Fibroblast of gingiva (primary cell): ENCODE data around the gene NTM.

Source experiments
- DNase-seq: peaks from one replicate; pipeline ENCODE4 v3.0.0-alpha.2; 2011; ENCODE audit warnings: low read depth

NTM gene

DNA sequence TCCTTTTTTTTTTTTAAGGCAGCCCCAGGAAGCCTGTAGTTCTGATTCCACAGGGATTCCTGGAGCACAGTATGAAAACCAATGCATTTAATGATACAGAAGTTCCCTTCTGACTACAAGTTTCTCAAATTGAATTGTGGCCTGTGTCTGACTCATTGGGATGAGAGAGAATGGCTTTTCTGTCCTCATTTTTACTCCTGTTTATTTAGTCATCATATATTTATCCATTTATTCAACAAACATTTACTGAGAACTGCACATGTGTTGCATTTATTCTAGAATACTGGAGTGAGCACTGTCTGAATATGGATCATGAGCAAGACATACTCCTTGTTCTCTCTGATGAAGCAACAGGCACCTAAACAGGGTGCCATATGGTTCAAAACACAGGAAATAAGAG lies 231.2 kb downstream of the NTM start:
- no peak for DNase-seq

DNA sequence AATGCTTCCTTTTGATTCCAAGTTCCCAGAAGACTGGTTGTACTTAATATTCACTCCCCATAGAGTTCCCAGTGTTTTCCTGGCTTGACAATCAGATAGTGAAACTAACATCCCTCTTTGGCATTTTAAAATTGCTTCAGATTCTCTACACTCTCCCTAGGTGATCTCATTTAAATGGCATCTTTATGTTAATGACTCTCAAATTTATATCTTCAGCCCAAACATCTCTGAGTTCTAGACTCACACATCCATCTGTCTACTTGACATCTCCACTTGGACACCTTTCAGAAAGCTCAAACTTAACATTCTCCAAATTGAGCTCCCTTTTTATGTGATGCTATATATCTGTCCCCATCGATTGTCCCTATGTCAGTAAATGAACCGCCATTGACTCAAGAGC lies 232.0 kb downstream of the NTM start:
- DNase-seq = no peak

DNA sequence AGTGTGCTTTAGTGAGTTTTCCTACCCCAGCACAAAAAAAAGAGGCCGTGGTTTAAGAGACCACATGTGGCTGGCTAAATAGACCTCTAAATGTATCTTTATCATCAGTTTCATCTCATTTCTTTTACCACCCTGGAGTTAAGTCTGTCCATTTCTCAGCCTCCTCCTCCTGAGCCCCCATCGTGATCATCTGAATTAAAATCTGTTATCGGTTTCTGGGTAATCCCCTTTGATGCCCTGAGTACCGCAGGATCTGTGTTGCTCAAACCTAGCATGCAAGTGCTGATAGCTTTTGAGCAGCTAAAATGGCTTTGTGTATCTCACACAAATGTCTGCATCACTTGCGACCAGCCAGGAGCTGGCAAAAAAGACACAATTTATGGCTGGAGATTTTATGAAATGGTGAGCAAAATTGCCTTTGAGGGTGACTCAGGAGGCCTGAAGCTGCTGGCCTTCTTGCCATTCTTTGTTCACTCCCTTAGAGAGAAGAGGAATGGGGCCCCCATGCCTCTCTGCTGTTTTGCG lies 236.5 kb downstream of the NTM start:
- no peak for DNase-seq

DNA sequence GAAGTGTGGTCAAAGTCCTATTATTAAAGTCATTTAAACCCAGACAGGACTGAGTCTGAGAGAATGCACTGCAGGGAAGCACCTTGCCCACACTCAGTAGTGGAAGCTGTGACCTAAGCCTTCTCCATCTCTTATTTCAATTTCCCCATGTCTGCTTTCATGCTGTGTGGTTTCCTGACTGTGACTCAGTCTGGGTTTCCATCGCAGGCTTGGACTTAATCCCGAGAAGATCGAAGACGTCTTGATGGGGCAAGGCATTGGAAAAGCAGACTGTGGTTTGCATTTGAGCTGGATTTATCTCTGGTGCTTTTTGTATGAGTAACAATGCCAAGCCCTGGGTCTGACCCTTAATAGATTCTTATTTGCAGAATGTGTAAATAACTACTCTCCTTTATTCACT lies 238.9 kb downstream of the NTM start:
- DNase-seq = no peak

DNA sequence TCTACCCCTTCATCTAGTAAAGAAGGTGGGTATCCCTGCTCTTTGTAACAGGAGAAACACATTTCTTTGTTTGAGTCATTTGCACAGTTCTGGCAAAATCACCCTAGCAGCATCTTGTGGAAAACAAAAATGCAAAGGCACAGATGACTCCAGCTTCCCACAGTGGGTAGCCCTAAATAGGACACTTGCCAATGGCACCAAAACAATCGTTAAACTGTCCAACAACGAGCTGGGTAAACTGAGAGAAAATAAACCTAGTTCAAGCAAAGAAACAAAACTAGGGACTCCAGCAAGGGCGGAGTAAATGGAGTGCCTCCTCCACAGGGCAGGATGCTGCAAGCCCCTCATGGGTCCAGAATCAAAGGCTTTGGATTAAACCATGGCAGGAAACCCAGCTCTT lies 239.5 kb downstream of the NTM start:
- DNase-seq = no peak

DNA sequence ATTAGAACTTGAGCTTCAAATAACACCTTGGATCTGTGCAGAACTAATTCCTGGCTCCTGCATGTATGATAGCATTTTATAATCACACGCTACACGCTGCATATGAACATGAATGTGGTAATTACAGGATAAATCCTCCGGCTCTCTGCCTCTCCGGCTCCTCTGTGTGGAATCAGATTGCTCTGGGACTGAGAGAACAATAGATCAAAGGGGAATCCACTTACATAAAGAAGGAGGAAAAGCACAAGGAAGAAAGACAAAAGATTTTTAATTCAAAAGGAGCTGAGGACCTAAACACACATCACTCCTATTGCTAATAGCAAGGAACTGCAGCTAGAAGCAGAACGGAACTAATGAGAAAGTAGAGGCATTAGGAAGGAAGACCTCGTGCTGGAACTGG lies 240.9 kb downstream of the NTM start:
- DNase-seq = no peak

DNA sequence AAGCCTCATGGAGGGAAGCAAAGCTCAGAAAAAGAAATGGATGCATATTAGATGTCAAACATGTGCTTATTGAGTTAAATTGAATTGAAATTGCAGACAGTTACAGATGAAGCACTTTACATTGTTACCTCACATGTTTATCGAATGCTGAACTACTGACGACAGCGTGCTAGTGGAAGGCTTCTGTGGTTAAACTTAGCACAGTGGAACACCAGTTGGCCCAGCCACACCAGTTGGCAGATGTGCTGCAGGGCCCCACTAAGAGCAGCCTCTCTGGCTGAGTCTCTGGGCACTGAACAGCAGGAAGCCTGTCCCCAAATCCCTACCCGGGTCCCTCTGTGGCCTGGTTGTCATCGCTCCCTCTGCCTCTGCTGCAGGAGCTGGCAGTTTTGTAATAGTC lies 242.1 kb downstream of the NTM start:
- DNase-seq = no peak

DNA sequence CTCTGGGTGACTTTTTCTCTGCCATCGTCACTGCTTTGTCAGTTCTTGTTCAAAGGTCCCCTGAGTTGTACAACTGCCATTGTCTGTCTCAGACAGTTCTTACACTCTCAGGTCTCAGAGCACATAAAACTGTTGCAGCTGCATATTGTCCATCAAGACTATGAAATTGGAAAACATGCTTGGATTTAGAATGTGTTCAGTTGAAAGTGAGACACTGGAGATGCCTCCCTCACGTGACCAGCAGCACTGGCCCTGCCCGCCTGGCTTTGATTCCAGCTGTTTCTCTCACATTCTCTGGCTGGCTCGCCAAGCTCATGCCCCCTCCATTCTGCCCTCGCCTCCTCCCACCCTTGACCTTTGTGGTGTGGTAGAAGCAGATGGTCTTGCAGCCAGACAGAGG lies 244.2 kb downstream of the NTM start:
- no peak for DNase-seq

DNA sequence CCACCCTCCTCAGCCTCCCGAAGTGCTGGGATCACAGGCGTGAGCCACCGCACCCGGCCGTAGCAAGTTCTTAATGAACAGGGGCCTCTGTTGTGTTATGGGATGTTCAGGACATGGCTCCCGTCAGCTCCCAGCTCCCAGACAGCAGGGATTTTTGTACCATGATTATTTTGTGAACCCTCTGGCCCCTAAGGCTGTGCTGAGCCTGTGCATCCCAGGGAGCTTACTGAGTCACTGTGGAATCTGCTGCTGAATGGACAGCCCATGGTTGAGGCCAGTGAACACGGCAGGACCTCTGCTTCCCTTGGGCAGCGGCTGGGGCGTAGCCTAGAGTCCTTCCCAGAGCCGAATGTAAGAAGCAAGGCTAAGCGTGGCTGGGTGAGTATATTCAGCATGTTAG lies 245.2 kb downstream of the NTM start:
- DNase-seq = no peak

DNA sequence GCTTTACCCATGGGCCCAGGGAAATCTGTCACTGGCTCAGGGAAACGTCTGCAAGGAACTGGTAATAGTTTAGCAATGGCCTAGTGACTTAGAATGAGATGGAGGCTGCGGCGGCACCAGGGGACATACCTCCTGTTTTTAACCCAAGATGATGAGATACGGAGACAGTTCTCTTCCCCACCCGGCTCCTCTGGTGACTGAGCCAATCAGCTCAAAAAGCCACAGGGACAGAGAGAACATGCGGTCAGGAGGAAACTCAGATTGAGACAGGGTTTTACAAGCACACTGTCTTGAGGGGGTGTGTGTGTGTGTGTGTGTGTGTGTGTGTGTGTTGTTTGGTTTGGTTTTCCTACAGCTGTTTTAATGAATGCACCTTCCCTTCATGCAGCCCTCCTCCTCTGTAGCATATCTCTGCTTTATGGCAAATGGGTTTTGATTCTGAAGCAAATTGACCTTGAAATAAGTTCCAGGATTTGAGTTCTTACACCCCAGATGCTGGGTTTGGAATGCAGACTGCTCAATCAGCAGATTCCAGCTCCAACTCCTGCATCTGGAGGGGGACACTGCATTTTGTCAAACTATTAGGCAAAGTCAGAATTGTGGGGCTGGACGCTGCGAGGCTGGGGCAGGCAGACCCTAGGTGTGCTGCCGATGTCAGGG lies 246.2 kb downstream of the NTM start:
- DNase-seq = no peak

DNA sequence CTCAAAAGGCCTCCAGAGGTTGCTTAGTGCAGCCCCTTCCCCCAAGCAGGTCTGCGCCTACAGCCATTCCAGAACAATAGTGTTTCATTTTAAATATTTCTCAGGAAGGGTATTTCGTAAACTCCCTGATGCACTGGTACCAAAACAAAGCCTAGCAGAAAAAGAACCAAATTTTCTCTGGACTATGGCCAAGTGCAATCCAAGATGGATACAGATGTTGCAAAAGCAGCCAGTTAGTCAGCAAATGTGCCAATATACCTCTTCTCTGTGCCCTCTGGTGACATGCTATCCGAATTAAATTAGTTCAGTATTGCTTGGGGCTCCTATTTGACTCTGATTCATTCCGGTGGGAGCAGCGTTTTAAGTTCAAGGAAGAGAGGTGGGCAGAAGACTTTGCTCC lies 247.8 kb downstream of the NTM start:
- DNase-seq = peak; percentile 31

DNA sequence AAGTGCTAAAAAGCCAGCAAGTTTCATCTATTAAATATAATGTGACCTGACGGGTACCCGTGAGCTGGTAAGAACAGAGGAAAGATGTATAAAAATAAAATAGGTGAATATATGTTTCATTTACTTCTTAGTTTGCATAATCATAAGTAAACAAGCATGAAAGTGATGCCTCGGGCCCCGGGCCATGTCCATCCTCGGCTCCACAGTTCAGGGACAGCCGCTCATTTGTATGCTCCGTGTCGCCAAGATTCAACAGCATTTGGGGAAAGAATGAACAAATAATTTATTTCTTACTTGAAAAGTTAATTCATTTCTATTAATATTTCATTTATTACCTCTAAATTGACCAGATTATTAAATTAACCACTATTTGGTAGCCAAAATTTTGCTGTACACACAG lies 251.8 kb downstream of the NTM start:
- DNase-seq = no peak

DNA sequence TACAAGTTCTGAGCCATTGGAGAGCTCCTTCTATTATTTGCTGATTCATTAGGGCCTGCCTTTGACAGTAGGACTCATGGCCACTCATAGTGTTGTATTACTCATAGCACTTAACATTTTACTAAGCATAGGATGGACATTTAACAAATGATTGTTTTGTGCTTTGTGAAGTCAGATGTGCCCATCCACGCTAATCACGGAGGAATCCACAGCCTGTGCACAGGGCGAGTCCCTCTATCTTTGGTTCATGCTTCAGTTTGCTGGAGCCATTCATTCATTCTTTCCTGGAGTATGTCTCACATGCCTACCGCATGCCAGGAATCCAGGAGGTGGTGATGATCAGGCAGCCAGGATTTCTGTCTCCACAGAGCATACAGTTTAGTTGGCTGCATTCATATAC lies 254.1 kb downstream of the NTM start:
- no peak for DNase-seq

DNA sequence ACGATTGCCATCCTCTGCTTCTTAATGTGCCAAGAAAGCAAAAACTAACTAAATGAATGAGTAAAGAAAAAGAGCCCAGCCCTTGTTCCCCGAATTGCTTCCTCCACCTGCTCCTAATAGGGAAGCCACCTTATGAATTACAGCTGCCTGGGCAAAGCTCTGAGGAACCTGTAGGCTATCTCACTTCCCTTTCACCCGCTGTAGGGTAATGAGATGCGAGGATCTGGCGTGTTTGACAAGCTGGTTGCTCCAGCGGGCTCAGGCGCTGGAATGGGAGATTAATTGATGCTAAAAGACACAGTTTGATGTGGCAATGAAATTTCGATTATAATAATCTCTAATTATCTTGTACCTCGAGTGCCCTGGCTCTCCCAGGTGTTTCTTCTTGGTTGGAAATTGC lies 256.4 kb downstream of the NTM start:
- DNase-seq = no peak

DNA sequence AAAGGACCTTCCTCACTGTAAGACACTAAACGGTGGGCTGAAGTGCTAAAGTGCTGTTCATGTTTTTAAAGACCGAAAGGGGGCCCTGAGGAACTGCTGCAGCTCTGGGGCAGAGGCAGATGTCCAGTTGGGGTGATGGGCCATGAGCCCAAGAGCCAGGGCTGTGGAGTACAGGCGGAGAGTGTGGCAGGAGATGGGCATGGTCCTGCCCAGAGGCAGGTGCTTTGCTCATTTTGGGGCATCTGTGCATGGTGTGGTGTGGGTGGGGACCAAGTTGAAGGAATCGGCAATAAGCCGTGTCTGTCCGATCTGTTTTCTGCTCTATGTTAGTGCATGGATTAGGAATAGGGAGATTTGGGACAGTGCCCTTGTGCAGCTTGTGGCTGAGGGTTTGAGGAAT lies 258.3 kb downstream of the NTM start:
- DNase-seq = no peak

DNA sequence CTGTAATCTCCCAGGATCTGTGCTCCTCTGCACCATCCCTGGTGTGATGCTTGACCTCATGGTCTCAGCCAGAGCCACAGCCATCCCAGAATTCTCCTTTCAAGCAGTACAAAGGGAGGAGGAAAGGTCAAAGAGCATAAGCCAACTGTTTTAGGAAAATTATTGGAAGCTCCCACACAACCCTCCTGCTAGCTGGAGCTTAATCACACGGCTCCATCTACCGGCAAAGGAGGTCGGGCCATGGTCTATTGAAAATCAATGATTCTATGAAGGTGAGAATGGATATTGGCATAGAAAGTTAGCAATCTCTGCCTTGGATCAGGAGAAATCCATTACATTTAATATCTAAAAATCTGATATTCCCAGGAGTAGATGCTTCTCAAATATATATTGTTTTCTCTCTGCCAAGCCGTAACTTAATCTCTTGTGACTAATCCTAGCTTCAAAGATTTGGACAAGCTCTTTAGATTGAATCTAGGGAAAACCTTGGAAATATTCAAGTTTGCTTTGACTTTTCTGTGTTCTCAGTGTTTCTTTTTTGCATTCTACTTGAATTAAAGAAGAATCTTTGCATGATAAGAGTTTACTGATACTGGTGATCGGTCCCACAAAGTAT lies 259.6 kb downstream of the NTM start:
- DNase-seq = no peak

DNA sequence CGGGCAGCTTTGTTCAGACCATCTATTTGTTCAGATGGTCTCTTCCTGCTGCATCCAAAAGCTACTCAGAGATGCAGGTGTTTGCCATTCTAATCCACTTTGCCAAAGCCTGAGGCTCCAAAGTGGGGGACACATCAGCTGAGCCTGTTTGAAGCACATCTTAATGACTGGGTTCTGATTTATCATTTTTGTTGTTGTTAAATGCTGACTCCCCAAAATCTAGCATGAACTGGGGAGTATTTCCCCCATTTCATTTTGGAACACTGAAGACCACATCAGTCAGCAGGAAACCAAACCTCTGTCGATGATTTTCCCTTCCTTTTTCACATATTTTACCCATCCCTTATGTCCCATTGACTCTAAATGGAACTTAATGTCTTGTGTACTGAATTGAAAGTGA lies 262.6 kb downstream of the NTM start:
- no peak for DNase-seq

DNA sequence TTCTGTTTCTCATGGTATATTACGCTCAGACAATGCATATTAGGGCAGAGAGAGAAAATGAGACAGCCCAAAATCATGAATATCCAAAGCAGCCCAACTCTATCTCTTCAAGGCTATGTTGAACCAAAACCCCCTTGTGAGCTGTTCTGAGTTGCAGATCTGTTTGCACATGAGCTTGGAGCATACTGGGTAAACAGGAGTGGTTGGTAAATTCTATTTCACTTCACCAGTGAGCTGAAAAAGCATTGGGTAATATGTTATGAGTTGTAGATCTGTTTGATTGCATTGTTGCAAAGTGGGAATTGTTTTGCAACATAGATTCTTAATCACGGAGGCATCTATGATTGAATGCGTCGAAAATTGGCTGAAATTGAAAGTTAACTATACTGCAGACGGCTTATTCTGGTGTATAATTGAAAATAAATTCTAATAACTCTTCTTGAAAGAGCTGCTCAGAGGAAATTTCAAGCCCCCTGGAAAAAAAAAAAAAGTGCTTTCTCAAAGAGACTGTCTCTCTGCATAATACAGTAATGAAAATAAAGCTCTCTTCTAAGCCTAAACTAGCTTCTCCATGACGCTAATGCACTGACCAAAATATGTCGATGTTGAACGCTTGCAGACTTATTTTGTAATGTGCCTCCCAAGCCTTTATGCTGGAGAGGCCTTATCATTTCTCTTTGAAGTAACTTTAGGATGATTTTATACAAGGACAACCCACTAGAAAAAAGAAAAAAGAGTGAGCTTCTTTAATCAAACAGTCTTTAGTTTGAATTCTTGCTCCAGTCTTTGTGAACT lies 263.7 kb downstream of the NTM start:
- no peak for DNase-seq

DNA sequence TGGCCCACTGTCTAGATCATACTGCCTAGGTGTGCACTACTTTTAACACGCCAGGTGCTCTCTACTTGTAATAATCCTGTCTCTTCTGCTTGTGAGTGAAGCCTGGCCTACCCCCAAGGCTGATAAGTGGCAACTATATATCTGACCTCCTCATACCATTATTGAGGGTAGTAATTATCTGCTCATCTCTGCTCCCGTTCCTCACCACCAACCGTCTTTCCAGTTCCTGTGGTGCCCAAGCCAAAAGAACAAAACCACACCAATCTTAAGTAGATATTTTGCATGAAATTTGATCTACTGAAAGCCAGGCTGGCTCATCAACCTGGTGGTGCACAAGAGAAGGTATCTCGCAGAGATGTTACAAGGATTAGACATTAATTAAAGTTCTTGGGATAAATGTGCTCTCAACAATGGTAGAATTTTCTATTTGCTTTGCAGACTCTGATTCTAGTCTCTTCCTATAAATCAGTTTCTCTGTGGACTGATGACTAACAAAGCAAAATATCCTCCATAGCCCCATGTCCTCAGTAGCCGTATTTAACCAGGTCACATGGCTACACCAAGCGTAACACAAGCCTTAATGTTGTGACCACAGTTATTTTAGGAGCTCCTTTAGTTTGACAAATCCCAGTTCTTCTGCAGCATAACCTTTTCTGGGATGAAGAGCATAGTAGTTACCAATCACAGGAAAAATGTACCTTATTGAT lies 267.2 kb downstream of the NTM start:
- no peak for DNase-seq

DNA sequence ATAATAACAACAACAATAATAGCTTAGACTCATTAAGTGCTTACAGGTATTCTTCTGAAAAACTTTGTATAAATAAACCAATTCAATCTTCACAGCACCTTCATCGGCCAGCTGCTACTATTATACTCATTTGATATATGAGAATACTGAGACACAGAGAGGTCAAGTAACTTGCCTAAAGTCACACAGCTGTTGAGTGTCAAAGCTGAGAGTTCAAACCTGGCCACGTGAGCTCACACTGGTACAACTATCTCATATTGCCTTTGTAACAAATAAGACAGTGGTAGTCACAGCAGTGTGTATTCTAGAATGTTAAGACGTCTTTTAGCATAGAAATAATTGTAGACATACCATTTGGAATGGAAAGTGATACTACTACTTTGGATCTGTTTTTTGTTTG lies 268.5 kb downstream of the NTM start:
- DNase-seq = no peak

DNA sequence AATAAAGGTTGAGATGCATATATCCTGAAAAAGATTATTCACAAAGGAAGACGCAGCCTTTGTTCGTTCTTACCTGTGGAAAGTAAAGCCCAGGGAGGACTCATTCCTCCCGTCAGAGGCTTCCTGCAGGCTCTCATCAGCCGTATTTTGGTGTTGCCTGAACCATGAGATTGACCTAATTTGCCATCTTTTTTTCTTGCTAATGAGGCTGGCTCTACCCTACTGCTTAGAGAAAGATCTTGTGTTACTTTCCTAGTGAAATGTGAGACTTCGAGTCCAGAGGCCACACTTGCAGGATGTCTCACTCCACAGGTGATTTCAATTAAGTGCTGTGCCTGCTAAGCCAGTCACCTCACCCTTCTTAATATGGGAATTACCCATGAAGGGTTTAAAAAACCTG lies 269.9 kb downstream of the NTM start:
- DNase-seq = no peak

DNA sequence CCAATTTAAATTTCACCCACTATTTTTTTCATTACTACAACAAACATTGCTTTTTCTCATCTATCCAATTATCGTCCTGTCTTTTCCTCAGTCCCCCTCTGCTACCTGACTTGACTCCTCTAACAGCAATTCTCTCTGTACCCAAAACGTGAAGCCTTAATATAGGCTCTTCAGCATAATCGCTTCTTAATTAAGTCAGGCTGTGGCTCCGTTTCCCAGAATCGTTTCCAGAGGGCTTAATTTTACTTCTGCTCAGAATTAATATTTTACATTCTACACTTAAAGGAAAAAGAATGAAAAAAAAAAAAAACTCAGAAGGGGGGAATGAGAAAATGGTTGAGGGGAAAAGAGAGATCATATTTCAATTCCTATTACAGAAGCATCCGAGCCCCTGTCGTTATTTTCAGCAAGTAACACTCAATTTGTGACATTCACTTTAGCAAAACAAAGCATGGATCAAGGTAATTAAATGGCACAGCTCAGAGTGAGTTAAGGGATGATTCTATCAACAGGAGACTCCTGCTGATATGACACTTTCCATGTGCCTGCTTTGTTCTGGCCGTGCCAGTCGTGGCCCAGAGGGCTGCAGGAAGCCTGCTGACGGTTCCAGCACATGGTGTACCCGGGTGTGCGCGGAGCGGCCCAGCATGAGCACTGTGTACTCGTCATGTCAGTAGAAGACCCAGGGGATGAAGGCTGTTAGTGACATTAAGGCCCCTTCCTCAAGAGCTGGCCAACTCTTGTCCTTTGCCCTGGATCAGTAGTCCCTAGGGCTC lies 272.5 kb downstream of the NTM start:
- no peak for DNase-seq
